HepG2 (cell line): ENCODE data around the gene ABHD1. TPM values are rescaled to one million over a fixed set of nuclear protein-coding genes. Genes with fewer than 3 reads are reported as not detected.

Experiments
- CEBPG ChIP-seq: IDR thresholded peaks from 2 replicates; pipeline ENCODE4 v1.6.1; 2016
- CENPT ChIP-seq: sonication (generic); formaldehyde crosslinking; IDR thresholded peaks from 2 replicates; pipeline ENCODE4 v1.8.0; 2022; ENCODE audit warnings: low read depth, mild to moderate bottlenecking, moderate library complexity, missing genetic modification reagents
- FOXO1 ChIP-seq: sonication (generic); formaldehyde crosslinking; IDR thresholded peaks from 2 replicates; pipeline ENCODE4 v1.4.0; 2020; ENCODE audit warnings: missing genetic modification reagents
- HCFC1 ChIP-seq: fragments of 150-350 bp; IDR thresholded peaks from 2 replicates; pipeline ENCODE4 v1.6.1; 2014; ENCODE audit warnings: low read depth, low read length
- HNRNPLL ChIP-seq: fragments of 200-400 bp; formaldehyde crosslinking; IDR thresholded peaks from 2 replicates; pipeline ENCODE4 v1.6.1; 2017; ENCODE audit warnings: mild to moderate bottlenecking, low read depth, low read length; ENCODE audit not compliant: poor library complexity, severe bottlenecking
- KLF15 ChIP-seq: sonication (generic); formaldehyde crosslinking; IDR thresholded peaks from 2 replicates; pipeline ENCODE4 v1.8.1; 2023; ENCODE audit warnings: borderline replicate concordance, mild to moderate bottlenecking, inconsistent platforms, missing genetic modification reagents, mixed read lengths
- MAF1 ChIP-seq: sonication (generic); formaldehyde crosslinking; IDR thresholded peaks from 2 replicates; pipeline ENCODE4 v1.5.0; 2020; ENCODE audit warnings: missing genetic modification reagents, borderline replicate concordance
- TCF12 ChIP-seq, 2 experiments: fragments of 450-650 bp in 1 of 2; sonication (generic) in 1 of 2; formaldehyde crosslinking in 1 of 2; IDR thresholded peaks; 2 replicates each; pipeline versions ENCODE4 v1.6.1 to v1.8.0; 2017 to 2022; ENCODE audit warnings: antibody characterized with exemption in 1 of 2, mild to moderate bottlenecking in 1 of 2, missing genetic modification reagents in 1 of 2, moderate library complexity in 1 of 2
- TCF7 ChIP-seq: sonication (generic); IDR thresholded peaks from 2 replicates; pipeline ENCODE4 v1.6.1; 2016; ENCODE audit warnings: antibody characterized with exemption, low read depth
- TSC22D2 ChIP-seq: sonication (generic); formaldehyde crosslinking; IDR thresholded peaks from 2 replicates; pipeline ENCODE4 v1.5.1; 2020; ENCODE audit warnings: missing genetic modification reagents, mild to moderate bottlenecking, borderline replicate concordance
- ZBTB37 ChIP-seq: sonication (generic); formaldehyde crosslinking; IDR thresholded peaks from 2 replicates; pipeline ENCODE4 v1.4.0; 2020; ENCODE audit warnings: mild to moderate bottlenecking, missing genetic modification reagents
- ZNF281 ChIP-seq: sonication (generic); formaldehyde crosslinking; IDR thresholded peaks from 2 replicates; pipeline ENCODE4 v1.4.0; 2020; ENCODE audit warnings: missing genetic modification reagents, borderline replicate concordance
- ZNF44 ChIP-seq: sonication (generic); formaldehyde crosslinking; IDR thresholded peaks from 2 replicates; pipeline ENCODE4 v1.5.1; 2020; ENCODE audit warnings: mild to moderate bottlenecking, missing genetic modification reagents
- ZNF556 ChIP-seq: sonication (generic); formaldehyde crosslinking; IDR thresholded peaks from 2 replicates; pipeline ENCODE4 v1.4.0; 2020; ENCODE audit warnings: mild to moderate bottlenecking, missing genetic modification reagents, borderline replicate concordance
- ZNF605 ChIP-seq: sonication (generic); formaldehyde crosslinking; IDR thresholded peaks from 2 replicates; pipeline ENCODE4 v1.8.0; 2022; ENCODE audit warnings: mild to moderate bottlenecking, missing genetic modification reagents
- ZNF879 ChIP-seq: sonication (generic); formaldehyde crosslinking; IDR thresholded peaks from 2 replicates; pipeline ENCODE4 v1.8.1; 2023; ENCODE audit warnings: missing genetic modification reagents
- polyA plus RNA-seq, 8 experiments: library from polyadenylated mRNA; depleted of rRNA in 3 of 8; stranded (reverse) in 7 of 8; unstranded in 1 of 8; fragments of >200 nt; fragmentation: Illumina TruSeq in 4 of 8; extraction: Trizol in 4 of 8; gene quantifications; 2 replicates each; pipeline versions ENCODE4 v1.2.1 to v1.2.3, GENCODE V29; 2011 to 2016; ENCODE audit warnings: low read depth in 4 of 8, missing spikeins in 1 of 8, mixed read lengths in 1 of 8; ENCODE audit not compliant: insufficient read depth in 1 of 8
- total RNA-seq, 5 experiments: library from RNA; depleted of rRNA; stranded (reverse); fragments of >200 nt; fragmentation: Illumina TruSeq; extraction: Trizol; gene quantifications; 2 replicates each; pipeline ENCODE4 v1.2.3, GENCODE V29; 2016; ENCODE audit warnings: low read depth in 1 of 5
- TF ChIP-seq, protein P1 (sequence below): sonication (generic); formaldehyde crosslinking; IDR thresholded peaks from 2 replicates; pipeline ENCODE4 v1.4.0; 2020; ENCODE audit warnings: missing genetic modification reagents, mild to moderate bottlenecking, borderline replicate concordance
- TF ChIP-seq, protein P2 (sequence below), 2 experiments: sonication (generic) in 1 of 2; formaldehyde crosslinking in 1 of 2; IDR thresholded peaks; 2 replicates each; pipeline versions ENCODE4 v1.4.0 to v1.6.1; 2016 to 2020; ENCODE audit warnings: borderline replicate concordance in 1 of 2, low read depth in 1 of 2, mild to moderate bottlenecking in 1 of 2, missing genetic modification reagents in 1 of 2

The ABHD1 gene
- total and polyA plus RNA-seq, 2 of the 13 experiments (the other 11 are each of a cell fraction or from before 2014, with no cell fraction given) = 0.04 to 0.81 TPM

GRCh38 chr2:27092696-27093429 is 30.8 kb upstream of the ABHD1 start (continued):
- no peak for TF ChIP-seq TCF12 (IDR thresholded peaks at IDR 0.05)
- peak; percentile 31; the same call in 1 of the 2 replicates for TF ChIP-seq TCF12 (CRISPR knock-in tag; IDR thresholded peaks at IDR 0.05)
- TF ChIP-seq ZNF44 (CRISPR knock-in tag) = peak; percentile 72; the same call in 1 of the 2 replicates
- TF ChIP-seq FOXO1 (CRISPR knock-in tag) = peak; percentile 69
- TF ChIP-seq, protein P1, sequence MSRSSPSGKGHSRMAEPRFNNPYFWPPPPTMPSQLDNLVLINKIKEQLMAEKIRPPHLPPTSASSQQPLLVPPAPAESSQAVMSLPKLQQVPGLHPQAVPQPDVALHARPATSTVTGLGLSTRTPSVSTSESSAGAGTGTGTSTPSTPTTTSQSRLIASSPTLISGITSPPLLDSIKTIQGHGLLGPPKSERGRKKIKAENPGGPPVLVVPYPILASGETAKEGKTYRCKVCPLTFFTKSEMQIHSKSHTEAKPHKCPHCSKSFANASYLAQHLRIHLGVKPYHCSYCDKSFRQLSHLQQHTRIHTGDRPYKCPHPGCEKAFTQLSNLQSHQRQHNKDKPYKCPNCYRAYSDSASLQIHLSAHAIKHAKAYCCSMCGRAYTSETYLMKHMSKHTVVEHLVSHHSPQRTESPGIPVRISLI (CRISPR knock-in tag) = no peak
- TF ChIP-seq ZNF605 (CRISPR knock-in tag) = peak; percentile 34; the same call in 1 of the 2 replicates
- TF ChIP-seq, protein P2, sequence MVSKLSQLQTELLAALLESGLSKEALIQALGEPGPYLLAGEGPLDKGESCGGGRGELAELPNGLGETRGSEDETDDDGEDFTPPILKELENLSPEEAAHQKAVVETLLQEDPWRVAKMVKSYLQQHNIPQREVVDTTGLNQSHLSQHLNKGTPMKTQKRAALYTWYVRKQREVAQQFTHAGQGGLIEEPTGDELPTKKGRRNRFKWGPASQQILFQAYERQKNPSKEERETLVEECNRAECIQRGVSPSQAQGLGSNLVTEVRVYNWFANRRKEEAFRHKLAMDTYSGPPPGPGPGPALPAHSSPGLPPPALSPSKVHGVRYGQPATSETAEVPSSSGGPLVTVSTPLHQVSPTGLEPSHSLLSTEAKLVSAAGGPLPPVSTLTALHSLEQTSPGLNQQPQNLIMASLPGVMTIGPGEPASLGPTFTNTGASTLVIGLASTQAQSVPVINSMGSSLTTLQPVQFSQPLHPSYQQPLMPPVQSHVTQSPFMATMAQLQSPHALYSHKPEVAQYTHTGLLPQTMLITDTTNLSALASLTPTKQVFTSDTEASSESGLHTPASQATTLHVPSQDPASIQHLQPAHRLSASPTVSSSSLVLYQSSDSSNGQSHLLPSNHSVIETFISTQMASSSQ (IDR thresholded peaks at IDR 0.05; ENCODE audit: low read depth) = peak; percentile 79; the same call in 1 of the 2 replicates
- TF ChIP-seq, protein P2 (CRISPR knock-in tag; IDR thresholded peaks at IDR 0.05; ENCODE audit: borderline replicate concordance) = peak; percentile 85
- peak; percentile 56; the same call in 1 of the 2 replicates for TF ChIP-seq ZNF281 (CRISPR knock-in tag)
- TF ChIP-seq TCF7 = peak; percentile 15; the same call in 1 of the 2 replicates
- peak; percentile 86; the same call in 1 of the 2 replicates for TF ChIP-seq TSC22D2 (CRISPR knock-in tag)
- no peak for TF ChIP-seq MAF1
- TF ChIP-seq KLF15 (CRISPR knock-in tag) = no peak
- TF ChIP-seq ZNF879 (CRISPR knock-in tag) = no peak
- TF ChIP-seq ZNF556 = peak; percentile 82; the same call in 1 of the 2 replicates
- TF ChIP-seq CENPT (CRISPR knock-in tag) = no peak
- no peak for TF ChIP-seq HNRNPLL
- TF ChIP-seq HCFC1 = no peak
- peak; percentile 38; the same call in 1 of the 2 replicates for TF ChIP-seq CEBPG
- TF ChIP-seq ZBTB37 = no peak
